Measurements from ENCODE around the gene PPM1H.

The PPM1H gene

DNA sequence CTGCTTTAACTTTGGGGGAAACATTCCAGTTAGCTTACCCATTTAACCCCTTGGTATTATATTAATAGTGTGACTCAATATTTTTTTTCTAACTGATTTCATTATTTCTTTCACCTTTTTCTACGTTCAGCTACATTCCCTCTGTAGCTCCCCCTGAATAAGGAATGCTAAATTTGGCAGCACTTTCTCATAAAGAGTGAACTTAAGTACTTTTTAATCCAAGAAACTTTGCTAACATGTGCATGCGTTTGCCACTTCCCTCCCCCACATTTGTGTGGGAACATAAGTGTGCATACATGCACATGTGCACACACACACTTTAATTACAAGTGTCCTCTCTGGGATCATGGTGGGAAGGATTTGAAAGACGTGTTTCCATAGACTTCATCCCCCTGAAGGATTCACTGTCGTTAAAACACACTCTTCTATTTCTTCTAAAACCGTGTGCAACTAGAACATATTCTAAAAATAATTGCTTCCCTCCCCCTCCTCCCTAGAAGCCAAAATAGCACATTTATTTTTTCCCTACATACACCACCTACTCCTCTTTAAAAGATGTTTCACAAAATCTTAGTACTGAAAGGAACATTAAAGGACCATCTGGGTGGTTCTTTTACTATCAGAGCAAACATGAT is 142.6 kb downstream of the PPM1H start:
- no peak for DNase-seq

DNA sequence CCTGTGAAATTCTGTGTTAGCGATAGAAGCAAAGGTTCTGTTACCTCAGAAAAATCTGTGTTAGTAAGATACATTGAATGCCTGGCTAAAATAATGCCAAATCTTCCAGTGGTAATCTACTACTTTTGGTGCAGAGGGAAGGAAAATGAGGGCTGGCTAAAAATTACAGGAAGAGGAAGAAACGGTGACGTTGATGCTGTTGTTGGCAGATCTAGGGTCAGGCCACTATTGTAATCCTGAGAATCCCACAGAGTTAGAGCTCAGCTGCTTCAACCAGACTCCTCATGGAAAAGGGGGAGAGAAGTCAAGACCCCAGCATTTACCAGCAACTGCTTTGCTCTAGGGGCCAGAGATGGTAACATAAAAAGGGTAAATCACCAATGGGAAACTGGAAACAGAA is 145.1 kb downstream of the PPM1H start:
- DNase-seq, result no peak

DNA sequence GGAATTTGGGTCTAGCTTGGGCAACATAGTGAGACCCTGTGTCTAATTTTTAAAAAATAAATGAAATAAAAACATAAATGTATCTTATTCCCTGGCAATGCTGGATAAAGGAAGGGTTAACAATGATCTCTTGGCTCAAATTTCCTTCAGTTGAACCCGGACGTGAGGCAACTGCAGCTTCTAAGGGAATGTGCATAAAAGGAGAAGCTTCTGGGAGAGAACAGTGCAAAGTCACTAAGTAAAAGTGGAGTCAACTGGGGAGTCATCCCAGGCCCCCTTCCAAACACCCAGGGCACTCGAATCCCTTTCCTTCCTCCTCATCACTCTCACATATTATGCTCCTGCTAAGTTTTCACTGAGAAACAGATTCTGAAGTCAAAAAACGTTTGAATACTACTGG is 147.3 kb downstream of the PPM1H start:
- DNase-seq, result peak in 1 of 2 experiments; percentile 19

DNA sequence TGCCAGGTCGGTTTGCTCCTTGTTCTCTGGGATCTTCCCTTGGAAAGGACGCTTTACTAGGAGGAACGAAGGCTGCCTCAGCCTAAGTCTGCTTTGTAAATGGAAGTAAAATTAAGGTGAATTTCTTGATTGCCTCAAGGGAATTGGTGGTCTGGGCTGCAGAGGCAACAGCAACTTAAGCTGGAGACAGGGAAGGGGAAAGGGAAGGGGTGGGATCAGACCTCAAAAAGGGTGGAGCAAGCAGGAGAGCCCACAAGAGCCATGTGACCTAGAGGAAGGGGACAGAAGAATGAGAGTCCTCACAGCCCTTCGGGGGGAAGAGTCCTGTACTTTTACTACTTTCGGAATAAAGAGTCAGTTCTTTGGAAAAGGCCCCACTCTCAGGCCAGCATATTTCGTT is 147.9 kb downstream of the PPM1H start:
- DNase-seq, result no peak

DNA sequence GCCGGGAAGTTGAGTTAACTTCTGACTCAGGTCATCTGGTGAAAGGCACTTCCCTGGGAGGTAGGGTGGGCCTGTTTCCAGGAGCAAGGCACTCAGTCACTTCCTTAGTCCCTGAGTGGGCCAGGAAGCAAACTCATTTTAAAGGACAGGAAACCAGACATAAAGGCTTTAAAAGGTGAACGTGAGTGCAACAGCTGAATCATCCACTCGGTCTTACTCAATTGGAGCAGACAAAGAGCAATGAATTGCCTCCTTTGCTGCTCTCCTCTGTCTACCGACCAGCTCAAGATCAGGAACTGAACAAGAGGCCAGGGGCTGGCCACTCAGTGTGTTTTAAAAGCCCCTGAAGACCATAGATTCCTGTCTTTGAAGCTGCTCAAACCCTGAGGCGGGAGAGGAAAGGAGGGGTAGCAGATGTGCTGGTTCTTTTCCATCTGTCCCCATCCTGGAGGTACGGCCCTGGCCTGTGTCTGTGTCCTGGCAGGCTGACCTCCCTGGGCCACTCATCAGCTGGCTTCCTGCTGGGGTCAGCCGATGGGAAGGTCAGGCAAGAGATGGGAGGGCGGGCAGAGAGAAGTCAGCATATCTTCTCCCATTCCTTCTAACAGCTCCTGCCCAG is 148.9 kb downstream of the PPM1H start:
- DNase-seq, result no peak

DNA sequence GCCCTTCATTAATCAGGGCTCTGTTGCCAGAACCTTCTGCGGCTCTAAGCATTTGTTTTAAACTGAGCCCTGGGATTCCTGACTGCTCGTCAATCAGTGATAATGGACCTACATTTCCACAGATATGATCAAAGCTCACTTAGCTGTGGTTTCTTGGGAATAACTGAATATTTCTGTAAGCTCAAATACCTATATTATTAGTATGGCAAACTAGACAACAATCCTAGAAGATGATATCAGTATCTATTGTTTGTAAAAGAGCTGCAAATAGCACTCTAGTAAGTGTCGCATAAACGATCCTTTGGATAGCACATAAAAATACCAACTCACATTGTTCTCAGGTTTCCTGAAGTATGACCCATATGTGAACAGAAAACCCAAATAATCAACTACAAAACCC is 150.4 kb downstream of the PPM1H start:
- DNase-seq, result peak in 1 of 2 experiments; percentile 66

DNA sequence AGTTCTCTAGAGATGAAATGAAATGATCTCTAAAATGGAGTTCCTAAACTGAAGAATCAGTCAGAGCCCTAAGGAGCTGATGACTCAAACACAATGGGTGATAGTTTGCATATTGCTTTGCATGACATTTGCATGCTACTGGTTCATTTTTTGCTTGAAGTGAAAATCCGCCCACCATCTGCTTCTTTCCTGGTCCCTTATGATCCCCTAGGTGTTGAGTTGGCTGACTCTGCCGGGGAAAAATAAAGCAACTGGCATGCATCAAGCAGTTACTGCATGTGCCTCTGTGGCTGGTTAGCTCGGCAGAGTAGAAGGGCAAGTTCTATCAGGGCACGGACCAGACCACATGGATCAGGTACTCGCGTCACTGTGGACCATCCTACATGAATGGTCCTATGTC is 151.1 kb downstream of the PPM1H start:
- DNase-seq, result peak; percentile 98 to 99

DNA sequence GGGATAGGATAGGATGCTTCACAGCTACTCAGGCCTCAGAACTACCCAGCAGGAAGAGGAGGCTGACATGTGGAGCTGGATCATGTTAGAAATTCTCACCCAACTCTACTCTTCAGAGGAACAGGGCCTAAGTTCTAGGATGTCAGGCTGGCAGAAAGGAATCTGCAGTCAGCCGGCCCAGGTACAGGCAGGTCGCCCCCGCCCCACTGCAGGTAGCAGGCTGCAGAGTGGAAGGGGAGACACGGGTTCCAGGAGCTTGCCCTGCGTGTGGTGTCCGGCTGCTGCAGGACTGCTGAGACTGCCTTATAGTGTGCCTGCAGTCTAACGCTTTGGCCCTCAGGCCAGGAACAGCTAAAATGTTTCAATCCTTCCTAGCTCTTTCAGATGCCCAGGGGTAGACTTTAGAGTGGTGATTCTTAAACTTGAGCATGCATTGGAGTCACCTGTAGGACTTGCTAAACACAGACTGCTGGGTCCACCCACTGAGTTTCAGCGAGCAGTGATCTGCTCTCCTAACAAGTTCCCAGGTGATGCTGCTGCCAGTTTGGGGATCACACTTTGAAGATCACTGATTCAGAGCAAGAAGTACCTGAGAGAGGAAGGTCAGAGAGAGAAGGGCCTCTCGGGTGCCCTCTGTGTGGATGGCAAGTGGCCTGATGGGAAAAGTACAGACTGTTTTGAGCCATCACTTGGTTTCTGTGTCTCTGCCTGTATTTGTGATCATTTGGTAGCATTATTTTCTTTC is 153.6 kb downstream of the PPM1H start:
- no peak for DNase-seq

DNA sequence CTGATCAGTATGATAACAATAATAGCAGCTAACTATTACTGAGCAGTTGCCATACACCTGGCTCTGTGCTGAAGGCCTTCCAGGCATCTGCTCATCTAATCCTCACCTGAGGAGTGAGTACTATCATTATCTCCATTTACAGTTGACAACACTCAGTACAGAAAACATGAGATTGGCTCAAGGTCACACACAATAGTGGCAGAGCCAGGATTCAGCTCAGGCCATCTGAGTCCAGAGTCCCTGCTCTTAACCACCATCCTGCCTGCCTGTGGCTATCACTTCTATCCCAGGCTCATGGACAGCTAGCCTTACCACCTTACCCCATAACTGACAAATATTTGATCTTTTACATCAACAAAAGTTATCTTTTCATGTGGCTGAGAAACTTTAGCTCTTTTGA is 155.5 kb downstream of the PPM1H start:
- no peak for DNase-seq

DNA sequence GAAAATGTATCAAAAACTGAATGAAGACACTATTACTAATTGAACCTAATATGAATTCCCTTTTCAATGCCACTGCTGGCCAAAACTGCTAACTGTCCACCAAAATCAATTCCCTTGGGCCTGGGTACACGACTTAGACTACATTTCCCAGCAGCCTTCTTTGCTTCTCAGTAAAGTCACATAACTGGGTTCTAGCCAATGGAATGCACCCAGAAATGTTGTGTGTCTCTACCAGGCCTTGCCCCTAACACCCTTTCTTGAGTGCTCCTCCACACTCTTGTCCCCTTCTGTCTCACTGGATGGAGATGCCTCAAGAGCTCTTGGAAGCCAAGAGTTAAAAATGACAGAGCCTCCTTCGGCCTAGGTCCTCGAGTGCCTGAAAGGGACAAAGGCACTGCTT is 156.8 kb downstream of the PPM1H start:
- no peak for DNase-seq

DNA sequence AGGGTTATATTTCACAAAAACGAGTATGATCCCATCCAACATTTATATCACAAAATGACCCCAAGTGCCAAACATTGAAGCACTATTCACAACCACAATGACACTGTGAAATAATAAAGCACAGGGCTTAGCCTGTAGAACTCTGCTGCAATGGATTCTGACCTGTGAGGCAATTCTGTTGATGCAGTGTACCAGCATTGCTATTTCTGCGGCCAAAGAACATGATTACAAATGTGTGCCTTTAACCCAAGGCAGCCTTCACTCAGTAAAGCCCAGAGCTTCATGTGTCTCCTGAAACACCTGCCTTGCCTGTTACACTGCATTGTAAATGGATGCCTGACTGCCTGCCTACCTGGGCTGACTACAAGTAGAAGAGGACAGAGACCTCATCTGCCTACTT is 158.0 kb downstream of the PPM1H start:
- peak in 1 of 2 experiments; percentile 59 for DNase-seq

DNA sequence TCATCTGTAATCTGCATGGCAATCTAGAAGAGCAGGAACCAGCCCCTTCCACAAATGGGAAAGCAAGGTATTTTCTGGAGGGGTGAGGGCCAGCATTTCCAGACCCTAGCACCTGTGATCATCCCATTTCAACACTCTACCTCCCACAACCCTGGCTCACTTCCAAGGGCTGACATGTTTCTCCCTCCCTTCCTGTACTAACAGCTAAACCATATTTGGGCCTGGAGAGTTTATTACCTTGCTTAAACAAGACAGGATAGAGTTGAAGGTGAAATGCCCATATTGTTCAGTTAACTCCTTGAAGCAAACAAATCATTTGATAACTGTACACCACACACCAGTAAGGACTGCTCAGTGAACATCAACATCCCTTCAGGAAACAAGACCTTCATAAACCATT is 158.4 kb downstream of the PPM1H start:
- DNase-seq, result no peak

DNA sequence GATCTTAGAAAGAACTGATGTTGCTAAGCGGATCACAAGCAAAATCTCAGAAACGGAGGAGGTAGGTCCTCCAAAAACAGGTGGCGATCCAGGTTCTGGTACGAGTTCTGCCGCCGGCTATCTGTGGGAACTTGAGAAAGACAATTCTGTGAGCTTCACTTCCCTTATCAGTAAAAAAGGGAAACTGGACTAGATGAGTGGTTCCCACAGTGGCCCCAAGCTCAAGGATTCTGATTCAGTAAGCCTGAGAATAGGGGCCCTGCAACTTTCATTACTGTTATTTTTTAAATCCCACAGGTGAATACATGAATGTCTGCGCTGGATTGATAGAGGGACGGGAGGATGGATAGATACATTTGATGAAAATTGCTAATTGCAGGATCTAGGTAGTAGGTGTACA is 160.2 kb downstream of the PPM1H start:
- DNase-seq, result no peak

DNA sequence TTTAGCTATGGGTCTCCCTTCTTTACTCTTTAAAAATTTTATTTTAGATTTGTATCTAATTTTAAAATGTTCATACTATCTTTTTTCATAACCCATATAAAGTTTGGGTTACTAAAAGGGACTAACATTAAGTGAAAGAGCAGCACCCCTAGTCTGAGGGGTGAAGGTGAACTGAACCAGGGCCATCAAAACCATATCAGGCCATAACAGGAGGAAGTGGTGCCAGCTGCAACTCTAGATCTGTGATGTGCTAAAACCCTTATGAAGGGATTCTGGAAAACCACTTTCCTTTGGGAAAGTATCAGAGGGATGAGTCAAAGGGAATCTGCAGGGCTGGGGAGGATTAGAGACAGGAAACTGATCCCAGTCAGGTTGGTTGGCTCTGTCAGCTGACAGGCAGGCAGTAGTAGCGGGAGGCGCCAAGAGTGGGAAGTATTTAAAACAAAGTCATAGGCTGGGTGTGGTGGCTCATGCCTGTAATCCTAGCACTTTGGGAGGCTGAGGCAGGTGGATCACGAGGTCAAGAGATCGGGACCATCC is 162.5 kb downstream of the PPM1H start:
- DNase-seq, result no peak

DNA sequence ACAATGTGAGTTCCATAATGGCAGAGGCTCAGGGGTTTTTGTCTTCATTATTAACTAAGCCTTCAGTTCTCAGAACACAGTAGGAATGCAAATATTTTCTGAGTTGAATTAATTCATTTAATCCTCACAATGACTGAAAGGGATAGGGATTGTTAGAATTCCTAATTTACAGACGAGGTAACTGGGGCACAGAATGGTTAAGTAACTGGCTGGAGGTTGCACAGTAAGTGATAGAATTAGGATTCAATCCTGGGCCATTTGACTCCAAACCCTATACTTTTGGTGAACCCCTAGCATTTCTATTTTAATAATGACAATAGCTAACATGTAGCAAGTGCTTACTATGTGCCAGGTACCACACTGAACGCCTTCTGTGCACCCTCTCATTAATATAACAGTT is 163.1 kb downstream of the PPM1H start:
- DNase-seq, result no peak

DNA sequence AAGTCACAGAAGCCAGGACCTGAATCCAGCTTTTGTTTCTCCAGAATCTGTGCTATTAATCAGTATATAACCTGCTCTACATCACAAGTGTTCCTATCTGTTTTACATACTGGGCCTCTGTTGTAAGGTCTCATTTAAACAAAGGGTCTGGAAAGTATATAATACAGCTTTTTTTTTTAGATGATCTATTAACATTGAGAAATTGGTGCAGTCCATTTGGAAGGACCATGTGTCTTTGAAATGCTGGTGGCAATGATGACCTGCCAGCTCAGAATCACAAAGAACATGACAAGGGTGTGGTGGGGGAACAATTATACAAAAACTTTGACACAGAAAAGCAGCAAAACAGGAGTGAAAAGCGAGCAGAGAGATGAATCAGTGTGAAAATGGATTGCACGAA is 164.6 kb downstream of the PPM1H start:
- DNase-seq, result no peak

DNA sequence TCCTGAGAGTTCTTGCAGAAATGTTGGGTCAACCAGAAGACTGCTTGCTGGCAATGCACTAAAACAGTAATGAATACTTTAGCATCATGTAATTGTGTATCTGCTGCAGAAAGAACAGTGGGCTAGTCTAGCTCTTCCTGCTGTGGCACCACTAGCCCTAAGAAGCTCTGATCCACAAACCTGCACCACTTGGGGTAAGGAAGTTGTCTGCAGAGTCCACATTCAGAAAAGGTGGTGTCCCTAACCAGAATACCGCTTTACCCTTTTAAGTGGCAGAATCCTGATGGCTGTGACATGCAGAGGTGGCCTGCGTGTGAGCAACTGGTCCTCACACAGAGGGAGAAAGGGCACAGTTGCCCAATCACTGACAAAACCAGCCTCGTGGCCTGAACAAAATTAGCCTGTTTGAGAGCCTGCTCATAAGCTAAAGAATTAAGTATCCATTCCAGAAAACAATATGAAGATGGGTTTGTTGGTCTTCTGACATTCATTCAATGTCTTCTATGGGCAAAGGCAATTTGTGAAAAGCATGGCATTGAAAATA is 165.8 kb downstream of the PPM1H start:
- no peak for DNase-seq

DNA sequence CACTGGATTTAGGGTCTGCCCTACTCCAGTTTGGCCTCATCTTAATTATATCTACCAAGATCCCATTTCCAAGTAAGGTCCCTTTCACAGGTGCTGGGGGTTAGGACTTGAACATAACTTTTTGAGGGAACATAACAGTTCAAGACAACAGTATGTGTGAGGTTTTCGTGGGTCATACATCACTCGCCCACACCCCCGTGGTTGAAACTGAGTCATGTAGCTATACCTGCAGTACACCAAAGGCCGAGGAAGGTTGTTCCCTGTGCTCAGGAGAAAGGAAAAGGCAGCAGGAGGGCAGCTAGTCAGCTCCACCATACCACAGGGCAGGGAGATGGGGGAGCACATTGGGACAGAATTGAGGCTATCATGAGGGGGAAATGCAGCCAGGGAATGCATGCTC is 167.0 kb downstream of the PPM1H start:
- DNase-seq, result no peak

DNA sequence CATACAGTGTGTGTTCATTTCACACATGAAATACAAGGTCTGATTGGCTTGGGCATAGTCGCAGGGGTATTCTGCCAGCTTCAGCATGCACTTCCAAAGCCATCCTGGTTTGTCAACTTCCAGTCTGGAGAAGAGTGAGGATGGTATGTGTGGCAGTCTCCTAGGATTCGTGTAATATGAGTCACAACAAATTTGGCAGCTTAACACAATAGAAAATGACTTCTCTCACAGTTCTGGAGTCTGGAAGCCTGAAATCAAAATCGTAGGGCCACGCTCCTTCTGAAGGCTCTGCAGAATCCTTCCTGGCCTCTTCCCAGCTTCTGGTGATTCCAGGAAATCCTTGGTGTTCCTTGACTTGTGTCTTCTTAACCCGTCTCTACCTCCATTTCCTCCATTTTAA is 167.5 kb downstream of the PPM1H start:
- no peak for DNase-seq

DNA sequence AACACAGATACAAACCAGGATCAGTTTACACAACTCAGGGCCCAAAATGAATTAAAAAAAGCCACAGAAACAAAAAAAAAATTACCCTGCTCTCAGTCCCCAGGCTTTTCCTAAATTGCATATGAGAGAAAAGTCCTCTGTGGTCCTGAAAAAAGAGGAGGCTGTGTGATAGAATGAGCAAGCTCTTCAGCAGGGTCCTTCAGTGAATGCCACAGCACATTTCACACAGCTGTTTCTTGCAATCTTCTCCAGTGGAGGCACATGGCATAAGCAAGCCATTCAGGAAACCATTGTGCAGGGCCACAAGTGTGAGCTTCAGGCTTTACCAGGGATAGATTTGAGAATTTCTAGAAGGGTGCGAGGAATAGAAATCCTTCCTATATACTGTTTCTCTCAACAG is 168.5 kb downstream of the PPM1H start:
- DNase-seq, result no peak

DNA sequence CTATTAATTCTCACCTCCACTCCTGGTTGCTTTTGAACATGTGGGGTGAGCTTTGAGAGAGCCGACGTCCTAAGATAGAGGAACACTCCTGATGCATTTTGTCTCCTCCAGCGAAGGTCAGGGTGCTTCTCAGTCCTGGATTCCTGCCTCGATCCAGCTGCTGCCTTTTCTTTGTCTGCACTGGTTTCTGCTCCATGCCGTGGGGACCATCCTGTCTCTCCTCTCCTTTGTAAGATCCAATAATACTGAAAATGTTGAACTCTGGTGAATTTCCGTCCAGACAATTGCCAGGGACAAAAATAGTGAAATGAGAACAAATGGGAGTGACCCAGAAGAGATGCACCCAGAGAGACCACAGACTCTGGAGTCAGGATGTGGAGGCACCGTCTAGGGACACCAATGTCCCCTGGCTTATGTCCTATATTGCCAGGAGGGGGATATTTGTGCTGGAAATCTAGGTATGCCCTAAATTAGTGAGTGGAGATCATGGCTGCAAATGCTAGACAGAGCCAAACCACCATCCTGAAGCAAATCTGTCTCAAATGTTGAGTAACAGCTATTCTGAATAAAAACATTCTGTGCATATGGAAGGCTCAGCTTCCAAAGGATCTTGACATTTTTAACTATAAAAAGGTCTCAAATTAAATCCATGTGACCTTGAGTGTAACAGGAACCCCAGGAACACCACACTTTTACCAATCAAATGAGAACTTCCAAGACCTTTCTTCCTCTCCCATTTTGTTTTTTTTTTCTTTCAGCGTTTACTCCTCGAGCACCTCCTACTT is 170.9 kb downstream of the PPM1H start:
- DNase-seq, result no peak

DNA sequence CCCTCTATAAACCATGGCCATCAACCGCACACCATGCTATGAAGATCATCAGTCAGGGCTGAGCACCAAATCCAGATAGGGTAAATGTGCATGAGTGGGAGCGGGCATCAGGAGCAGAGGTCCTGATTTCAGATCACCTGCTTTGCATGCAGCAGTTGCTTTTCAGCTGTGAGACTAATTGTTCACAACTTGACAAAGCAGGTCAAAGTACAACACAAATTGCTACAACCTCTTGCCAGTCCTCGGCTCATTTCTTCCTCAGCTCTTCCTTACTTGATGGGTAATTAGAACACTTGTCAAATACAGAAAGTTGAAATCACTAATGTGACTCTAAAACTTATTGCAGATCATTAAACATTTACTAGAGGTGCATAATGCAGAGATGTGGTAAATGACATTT is 171.6 kb downstream of the PPM1H start:
- peak; percentile 60 to 77 for DNase-seq

DNA sequence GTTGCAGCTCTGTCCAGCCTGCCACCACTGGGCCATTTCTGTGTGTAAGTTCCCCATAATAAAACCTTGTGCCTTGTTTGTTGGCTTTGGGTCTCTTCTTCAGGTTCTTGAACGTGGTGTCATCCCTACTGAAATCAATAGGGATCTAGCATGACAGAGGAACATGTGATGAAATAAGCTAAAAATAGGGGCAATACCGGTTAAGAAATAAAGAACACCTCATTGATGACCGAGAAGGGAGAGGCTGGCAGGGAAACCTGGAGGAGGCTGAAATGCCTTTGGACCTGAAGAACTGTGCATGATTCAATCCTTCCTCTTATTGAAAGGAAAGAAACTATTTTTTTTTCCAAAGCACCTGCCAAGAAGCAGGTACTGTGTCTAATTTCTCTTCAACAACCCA is 172.3 kb downstream of the PPM1H start:
- DNase-seq, result no peak
